Measurements from ENCODE around the gene ZNF341.

ZNF341 gene

DNA sequence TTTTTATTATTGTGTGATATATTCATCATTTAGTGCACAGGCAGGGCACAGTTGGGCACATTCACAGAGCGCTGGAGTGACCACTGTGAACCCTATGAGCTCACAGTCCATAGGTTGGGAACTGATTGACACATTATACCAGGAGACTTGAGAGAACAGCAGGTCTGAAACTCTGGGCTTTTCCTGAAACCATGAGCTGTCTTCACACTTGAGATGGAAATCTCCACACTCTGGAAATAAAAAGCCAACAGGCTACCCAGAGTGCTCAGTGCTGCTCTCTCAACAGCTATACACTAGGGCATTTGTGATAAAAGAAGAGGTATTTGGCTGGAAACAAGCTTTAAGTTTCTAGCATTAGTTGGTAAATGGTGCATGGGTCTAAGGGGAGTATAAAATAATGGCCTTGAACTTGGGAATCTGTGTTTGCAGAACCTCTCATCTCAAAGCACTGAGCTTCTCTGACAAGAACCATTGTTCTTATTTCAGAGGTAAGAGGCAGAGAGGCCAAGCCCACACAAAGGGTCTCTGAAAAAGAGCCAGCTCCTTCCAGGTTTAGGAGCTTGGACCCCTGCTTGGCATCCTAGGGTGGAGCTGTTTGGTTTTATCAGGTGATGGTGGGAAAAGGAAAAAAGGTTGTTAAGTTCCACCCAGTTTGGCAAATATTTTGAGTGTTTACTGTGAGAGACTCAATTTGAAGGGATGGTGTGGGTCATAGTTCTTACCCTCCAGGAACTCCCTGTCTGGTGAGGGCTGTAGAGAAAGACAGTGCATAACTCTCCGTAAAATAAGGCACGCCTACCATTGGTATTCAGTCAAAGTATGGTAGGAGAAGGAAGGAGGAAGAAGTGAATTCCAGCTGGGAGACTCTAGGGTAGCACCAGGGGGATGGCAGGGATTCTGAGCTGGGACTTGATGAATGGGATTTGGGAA is 93.8 kb downstream of the ZNF341 start:
- DNase-seq (ENCODE audit: low read depth) = no peak

DNA sequence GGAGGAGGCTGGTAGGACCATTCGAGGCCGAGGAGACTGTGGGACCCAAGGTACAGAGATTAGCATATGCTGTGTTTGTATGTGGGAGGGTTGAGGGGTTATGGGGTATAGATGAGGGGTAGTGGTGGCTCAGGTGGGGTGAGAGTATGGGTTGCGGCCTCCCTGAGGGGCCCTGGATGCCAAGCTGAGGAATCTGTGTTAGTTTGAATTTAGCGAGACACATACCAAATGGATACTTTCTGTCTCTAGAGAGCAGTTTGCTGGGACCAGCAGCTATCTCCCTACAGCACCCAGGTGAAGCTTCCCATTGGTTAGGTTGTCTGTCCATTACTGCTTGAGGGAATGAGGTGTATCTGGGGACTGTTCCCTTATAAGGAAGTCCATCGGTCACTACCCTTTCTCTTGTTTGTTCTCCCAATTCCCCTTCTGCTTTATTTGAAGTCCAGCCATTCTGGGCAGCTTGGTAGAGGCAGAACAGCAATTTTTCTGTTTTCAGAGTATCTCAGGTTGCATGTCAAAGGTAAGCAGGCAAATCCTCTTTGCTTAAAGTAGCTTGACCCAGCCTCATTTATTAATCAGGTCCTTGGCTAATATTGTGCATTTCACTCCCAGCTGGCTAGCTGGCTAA is 94.6 kb downstream of the ZNF341 start:
- no peak for DNase-seq (ENCODE audit: low read depth)

GRCh38 chr20:33827109-33827508 is 95.3 kb downstream of the ZNF341 start:
- no peak for DNase-seq (ENCODE audit: low read depth)

DNA sequence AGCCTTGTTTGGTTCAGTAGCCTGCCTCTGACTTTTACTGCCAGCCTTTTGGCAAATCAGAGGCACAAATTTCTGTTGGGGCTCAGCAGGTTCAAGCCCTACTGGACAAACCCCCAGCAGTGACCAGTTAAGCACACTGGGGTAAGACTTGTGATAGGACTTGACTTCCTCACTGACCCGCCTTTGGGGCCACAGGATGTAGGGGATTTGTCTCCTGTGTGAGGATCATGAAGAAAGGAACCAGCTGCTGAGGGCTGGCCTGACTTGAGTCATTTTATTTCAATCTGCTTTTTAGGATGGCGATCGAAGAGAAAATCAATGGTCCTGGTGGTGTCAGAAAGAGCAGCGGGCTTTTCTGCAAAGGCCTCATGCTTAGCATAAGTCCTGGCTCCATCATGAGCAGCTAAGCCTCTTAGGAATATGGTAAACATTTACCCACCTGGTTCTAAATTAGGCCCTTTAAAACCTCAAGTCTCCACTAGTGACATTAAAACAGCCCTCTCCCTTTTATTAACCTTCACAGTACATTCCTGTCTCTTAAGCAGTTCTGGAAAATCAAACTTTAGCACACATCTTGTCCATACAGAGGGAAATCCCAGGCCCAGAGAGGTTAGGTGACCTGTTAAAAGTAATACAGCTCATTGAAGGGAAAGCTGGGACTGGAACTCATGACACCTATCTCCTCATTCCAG is 96.0 kb downstream of the ZNF341 start:
- DNase-seq (ENCODE audit: low read depth) = no peak

DNA sequence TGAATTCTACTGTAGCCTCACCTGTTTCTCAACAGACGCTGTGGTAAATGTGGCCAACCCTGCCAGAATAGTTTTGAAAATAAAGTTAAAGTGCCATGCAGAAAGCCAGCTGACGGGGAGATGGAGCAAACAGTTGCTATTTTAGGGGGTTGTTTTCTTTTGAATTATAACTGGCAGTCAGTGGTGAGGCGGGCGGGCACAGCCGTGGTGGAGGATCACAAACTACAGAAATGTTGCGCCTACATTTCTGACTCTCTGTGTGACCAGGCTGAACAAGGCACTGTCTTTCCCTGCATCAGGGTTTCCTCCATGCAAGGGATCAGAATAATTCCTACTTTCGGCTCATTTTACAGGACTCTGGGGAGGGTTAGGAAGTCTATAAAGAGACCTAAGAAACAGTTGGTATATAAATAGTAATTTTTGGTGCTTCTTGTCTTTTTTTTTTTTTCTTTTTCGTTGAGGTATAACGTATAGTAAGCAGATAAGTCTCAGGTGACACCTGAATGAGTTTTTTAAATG is 96.6 kb downstream of the ZNF341 start:
- no peak for DNase-seq (ENCODE audit: low read depth)

GRCh38 chr20:33828967-33829560 is 97.3 kb downstream of the ZNF341 start:
- no peak for DNase-seq (ENCODE audit: low read depth)

GRCh38 chr20:33829636-33830035 is 97.8 kb downstream of the ZNF341 start:
- DNase-seq (ENCODE audit: low read depth) = no peak

DNA sequence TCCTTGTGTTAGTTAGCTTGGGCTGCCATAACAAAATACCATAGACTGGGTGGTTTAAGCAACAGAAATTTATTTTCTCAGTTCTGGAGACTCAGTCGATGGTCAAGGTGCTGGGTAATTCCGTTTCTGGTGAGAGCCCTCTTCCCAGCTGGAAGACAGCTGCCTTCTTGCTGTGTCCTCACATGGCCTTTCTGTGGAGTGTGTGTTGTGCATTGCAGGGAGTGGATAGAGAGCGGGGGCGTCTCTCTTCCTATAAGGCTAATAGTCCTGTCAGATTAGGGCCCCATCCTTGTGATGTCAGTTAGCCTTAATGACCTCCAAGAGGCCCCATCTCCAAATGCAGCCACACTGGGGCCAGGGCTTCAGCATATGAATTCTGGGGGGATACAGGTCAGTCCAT is 98.6 kb downstream of the ZNF341 start:
- DNase-seq (ENCODE audit: low read depth) = no peak

DNA sequence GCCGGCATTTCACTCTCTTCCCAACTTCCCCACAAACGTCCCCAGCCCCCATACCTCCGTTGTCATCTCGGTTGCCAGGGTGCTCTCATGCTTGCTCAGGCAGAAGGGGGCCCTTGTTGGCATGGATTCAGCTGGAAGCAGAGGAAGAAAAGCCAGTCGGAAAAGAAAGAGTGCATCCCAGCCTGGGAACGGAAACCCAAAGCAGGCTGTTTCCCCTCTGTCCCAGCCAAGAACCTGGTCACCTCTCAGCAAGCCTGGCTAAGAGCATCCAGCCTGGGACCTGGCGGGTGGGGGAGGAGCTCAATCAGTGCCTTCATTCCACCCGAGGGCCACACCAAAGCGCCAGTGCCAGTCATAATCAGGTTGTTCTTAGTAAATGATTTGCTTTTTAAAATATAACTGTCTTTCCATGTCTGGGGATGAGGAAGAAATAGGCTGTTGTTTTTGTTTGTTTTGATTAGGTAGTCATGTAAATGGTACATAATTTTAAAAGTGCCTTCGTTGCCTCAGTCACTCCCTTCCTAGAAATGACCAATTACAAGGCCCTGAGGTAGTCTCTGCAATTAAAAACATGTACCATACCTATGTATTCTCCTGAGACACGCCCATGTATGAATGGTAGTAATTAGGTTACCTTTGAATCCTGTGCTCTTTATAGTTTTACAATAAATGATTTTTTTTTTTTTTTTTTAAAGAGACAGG is 100.5 kb downstream of the ZNF341 start:
- no peak for DNase-seq (ENCODE audit: low read depth)

GRCh38 chr20:33833333-33833732 is 101.5 kb downstream of the ZNF341 start:
- no peak for DNase-seq (ENCODE audit: low read depth)

DNA sequence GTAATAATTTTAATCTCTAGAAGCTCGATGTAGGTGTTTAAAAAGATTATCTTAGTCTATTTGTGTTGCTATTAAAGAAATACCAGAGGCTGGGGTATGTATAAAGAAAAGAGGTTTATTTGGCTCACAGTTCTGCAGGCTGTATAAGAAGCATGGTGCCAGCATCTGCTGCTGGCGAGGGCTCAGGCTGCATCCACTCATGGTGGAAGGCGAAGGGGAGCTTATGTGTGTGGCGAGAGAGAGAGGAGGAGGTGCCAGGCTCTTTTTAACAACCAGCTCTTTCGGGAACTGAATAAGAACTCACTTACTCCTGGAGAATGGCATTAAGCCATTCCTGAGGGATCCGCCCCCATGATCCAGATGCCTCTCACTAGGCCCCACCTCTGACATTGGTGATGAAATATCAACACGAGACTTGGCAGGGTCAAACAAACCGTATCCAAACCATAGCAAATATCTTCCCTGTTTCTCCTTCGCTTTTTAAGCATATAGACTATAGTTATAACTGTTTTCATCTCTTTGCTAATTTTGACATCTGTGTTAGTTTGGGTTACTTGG is 103.9 kb downstream of the ZNF341 start:
- DNase-seq (ENCODE audit: low read depth) = no peak

GRCh38 chr20:33836277-33836676 is 104.5 kb downstream of the ZNF341 start:
- DNase-seq (ENCODE audit: low read depth) = no peak

GRCh38 chr20:33837096-33837830 is 105.5 kb downstream of the ZNF341 start:
- DNase-seq (ENCODE audit: low read depth) = no peak

DNA sequence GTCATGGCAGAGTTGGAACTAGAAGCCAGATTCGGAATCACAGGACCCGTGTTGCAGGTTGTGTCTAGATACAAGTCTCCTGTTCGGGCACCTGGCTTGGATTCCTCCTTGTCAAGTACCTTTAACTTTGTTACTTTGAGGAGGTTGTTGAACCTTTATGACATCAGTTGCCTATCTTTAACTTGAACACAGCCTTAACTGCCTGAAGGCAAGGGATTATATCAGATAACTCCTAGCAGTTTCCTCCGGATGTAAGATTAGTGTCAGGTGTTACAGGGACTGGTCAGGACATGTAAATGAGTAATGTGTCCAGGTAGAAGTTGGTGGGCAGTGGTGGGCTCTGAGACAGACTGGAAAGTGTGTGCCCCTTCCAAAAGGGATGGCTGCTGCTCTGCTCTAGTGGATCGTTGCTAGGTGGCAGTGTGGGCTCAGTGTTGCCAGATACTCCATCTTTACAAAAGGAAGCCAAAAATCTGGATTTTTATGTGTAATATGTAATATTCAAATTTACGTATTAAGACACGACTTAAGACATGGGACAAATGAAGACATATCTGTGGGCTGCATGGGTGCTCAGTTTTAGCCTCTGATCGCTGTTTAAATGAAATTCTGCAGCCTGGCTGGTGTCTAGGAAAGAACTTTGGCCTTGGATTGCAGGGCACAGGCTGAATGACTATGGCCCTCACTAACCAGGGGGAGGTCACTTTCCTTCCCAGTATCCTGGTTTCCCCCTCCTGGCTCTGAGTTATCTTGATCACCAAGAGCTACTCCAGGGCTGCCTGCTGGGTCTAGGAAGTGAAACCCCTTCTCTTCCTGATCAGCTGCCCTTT is 106.5 kb downstream of the ZNF341 start:
- no peak for DNase-seq (ENCODE audit: low read depth)

DNA sequence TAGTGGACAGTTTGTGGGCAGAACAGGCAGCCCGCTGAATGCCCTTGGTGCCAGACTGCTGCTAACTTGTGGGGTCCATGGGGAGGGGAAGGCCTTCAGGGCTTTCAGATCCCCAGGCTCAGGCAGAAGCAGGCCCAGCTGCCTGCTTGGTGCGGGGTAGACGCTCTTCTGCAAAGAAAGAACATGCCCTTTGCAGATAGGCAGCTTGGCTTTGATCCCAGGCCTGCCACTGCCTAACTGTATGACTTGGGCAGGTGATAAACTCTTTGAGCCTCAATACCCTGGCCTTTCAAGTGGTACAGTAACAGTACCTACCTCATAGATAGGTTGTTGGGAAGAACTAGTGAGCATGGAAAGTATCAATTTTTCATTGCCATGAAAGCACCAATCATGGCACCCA is 107.8 kb downstream of the ZNF341 start:
- DNase-seq (ENCODE audit: low read depth) = no peak

GRCh38 chr20:33840160-33840559 is 108.4 kb downstream of the ZNF341 start:
- DNase-seq (ENCODE audit: low read depth) = no peak

- no peak for DNase-seq (ENCODE audit: low read depth)
Measured at GRCh38 chr20:33840759-33841435, 109.1 kb downstream of the ZNF341 start.

DNA sequence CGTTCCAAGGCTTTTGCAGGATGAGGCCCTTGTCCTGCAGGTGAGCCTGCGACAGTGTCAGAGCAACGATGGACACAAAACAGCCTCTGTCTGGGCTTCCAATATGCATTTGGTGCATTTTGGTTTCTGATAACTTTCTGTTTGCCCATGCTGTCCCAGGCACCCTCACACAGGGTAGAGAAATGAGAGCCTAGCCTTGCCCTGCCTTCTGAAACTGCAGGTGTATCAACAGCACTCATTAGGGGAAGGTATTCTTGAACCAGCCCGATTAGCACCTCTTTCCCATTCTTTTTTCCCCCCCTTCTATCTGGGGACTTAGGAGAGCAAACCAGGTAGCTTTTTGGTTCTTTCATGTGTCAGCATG is 109.6 kb downstream of the ZNF341 start:
- no peak for DNase-seq (ENCODE audit: low read depth)

All from stimulated activated CD8-positive, alpha-beta memory T cell treated with anti-CD3 and anti-CD28 coated beads, Interleukin-12 subunit alpha, Interleukin-12 subunit beta, amount 100 ng/mL, for 1 hour (primary cell).